Midbrain (tissue), 1 donor: ENCODE results near the gene FBXO34.
"Not testable (repeated sequence)": the region's sequence is repeated elsewhere in the genome, so short reads cannot be mapped to it uniquely, and the experiment has no call there.

ENCODE experiments used
- DNase-seq: peaks from one replicate; lab custom pipeline; 2025; lab: John Stamatoyannopoulos, UW

The FBXO34 gene

GRCh38 chr14:55312379-55313030, 41.3 kb downstream of the FBXO34 start:
- not testable (repeated sequence) for DNase-seq

GRCh38 chr14:55313480-55313879, 42.3 kb downstream of the FBXO34 start:
- no peak for DNase-seq

- DNase-seq, result no peak
Measured at GRCh38 chr14:55314449-55314848, 43.2 kb downstream of the FBXO34 start.

GRCh38 chr14:55316564-55316963, 45.3 kb downstream of the FBXO34 start:
- DNase-seq, result no peak

- DNase-seq, result no peak
Measured at GRCh38 chr14:55317542-55318306, 46.5 kb downstream of the FBXO34 start.

GRCh38 chr14:55318694-55319093, 47.5 kb downstream of the FBXO34 start:
- DNase-seq, result no peak

- no peak for DNase-seq
Measured at GRCh38 chr14:55323910-55324309, 52.7 kb downstream of the FBXO34 start.

GRCh38 chr14:55324812-55325211, 53.6 kb downstream of the FBXO34 start:
- no peak for DNase-seq

- DNase-seq, result no peak
Measured at GRCh38 chr14:55327179-55327578, 56.0 kb downstream of the FBXO34 start.

GRCh38 chr14:55328317-55328716, 57.1 kb downstream of the FBXO34 start:
- no peak for DNase-seq

- DNase-seq, result no peak
Measured at GRCh38 chr14:55329999-55330710, 58.9 kb downstream of the FBXO34 start.

- DNase-seq, result no peak
Measured at GRCh38 chr14:55332654-55333570, 61.7 kb downstream of the FBXO34 start.

- no peak for DNase-seq
Measured at GRCh38 chr14:55333711-55334485, 62.7 kb downstream of the FBXO34 start.

- no peak for DNase-seq
Measured at GRCh38 chr14:55336162-55336561, 64.9 kb downstream of the FBXO34 start.

- DNase-seq, result no peak
Measured at GRCh38 chr14:55336691-55337090, 65.5 kb downstream of the FBXO34 start.

GRCh38 chr14:55339770-55340169, 68.5 kb downstream of the FBXO34 start:
- DNase-seq, result no peak

- no peak for DNase-seq
Measured at GRCh38 chr14:55340482-55340881, 69.3 kb downstream of the FBXO34 start.

GRCh38 chr14:55341781-55342180, 70.6 kb downstream of the FBXO34 start:
- no peak for DNase-seq

GRCh38 chr14:55344582-55345163, 73.5 kb downstream of the FBXO34 start:
- DNase-seq, result not testable (repeated sequence)

GRCh38 chr14:55347040-55347439, 75.8 kb downstream of the FBXO34 start:
- DNase-seq, result no peak

- DNase-seq, result no peak
Measured at GRCh38 chr14:55347748-55348147, 76.5 kb downstream of the FBXO34 start.
